HepG2 (cell line): ENCODE measurements around the gene IPCEF1. TPM values are rescaled to one million over a fixed set of nuclear protein-coding genes. Genes with fewer than 3 reads are reported as not detected.

Experiments used
- ATAC-seq: fragments of 200-7000 bp; cut with Tn5 transposase; 3 replicates; pipeline ENCODE4 v1.9.1; 2020; ENCODE audit warnings: mild to moderate bottlenecking, moderate library complexity
- BruUV-seq: library from RNA; stranded (reverse); fragments of 400-500 nt; replicated peaks from 2 replicates; lab custom pipeline; 2021; lab: Mats Ljungman, UMichigan
- CTCF ChIA-PET: fragments of 300-600 bp; formaldehyde crosslinking; extraction: SDS; loops from one replicate; lab custom pipeline; 2021; ENCODE audit warnings: low total read pairs, inconsistent platforms, low intra/inter-chr PET ratio; lab: Yijun Ruan, JAX
- POLR2A ChIA-PET: fragments of 350-600 bp; sonication (Branson Sonifier 250); formaldehyde crosslinking; loops from one replicate; lab custom pipeline; 2020; ENCODE audit warnings: antibody characterized with exemption, inconsistent platforms; lab: Yijun Ruan, JAX
- DNase-seq: peaks from one replicate; pipeline ENCODE4 v3.0.0-alpha.2; 2015; ENCODE audit warnings: low spot score
- FAIRE-seq: peaks from 3 replicates; lab custom pipeline; 2011; peaks lifted over from hg19 to GRCh38; lab: Jason Lieb, UNC
- H2AFZ ChIP-seq: one replicate; pipeline ENCODE4 v1.6.1; 2011; ENCODE audit warnings: low read length, inconsistent platforms
- H3K27ac ChIP-seq: fragments of 300-600 bp; 3 replicates; pipeline ENCODE4 v1.8.0; 2011; ENCODE audit warnings: mixed run types, mild to moderate bottlenecking, mixed read lengths, low read length, inconsistent platforms; ENCODE audit not compliant: insufficient read depth; ENCODE audit errors: extremely low read length
- H3K27me3 ChIP-seq, 2 experiments: fragments of 200-600 bp in 1 of 2; 2 replicates in 1 of 2; 3 replicates in 1 of 2; pipeline versions ENCODE4 v1.6.0 to v1.8.0; 2011; ENCODE audit warnings: low read length in 2 of 2, mild to moderate bottlenecking in 2 of 2, moderate library complexity in 2 of 2, inconsistent platforms in 1 of 2; ENCODE audit not compliant: insufficient read depth in 2 of 2, control insufficient read depth in 1 of 2
- H3K36me3 ChIP-seq, 2 experiments: fragments of 200-600 bp in 1 of 2; replicated peaks in 1 of 2; 2 replicates in 1 of 2; 3 replicates in 1 of 2; pipeline versions ENCODE4 v1.5.1 to v1.8.0; 2011; ENCODE audit warnings: low read length in 2 of 2, inconsistent platforms in 1 of 2; ENCODE audit not compliant: insufficient read depth in 2 of 2, control insufficient read depth in 1 of 2
- H3K4me1 ChIP-seq: 2 replicates; pipeline ENCODE4 v1.5.1; 2012; ENCODE audit warnings: low read length, inconsistent platforms; ENCODE audit not compliant: insufficient read depth
- H3K4me2 ChIP-seq: 2 replicates; pipeline ENCODE4 v1.6.0; 2011; ENCODE audit warnings: low read depth, low read length, inconsistent platforms
- H3K4me3 ChIP-seq, 3 experiments: fragments of 200-600 bp in 1 of 3; sonication (generic), shearing (Covaris generic) in 1 of 3; replicated peaks in 1 of 3; 2 replicates each; pipeline ENCODE4 v1.5.1; 2011 to 2016; ENCODE audit warnings: low read length in 3 of 3, inconsistent platforms in 2 of 3, low read depth in 2 of 3, mild to moderate bottlenecking in 2 of 3, control low read depth in 1 of 3, mixed read lengths in 1 of 3; ENCODE audit not compliant: insufficient read depth in 1 of 3
- H3K79me2 ChIP-seq: one replicate; pipeline ENCODE4 v1.6.1; 2011; ENCODE audit warnings: low read length, inconsistent platforms; ENCODE audit not compliant: insufficient read depth
- H3K9ac ChIP-seq: 2 replicates; pipeline ENCODE4 v1.6.0; 2011; ENCODE audit warnings: mild to moderate bottlenecking, low read depth, low read length, inconsistent platforms; ENCODE audit not compliant: insufficient read depth
- H3K9me3 ChIP-seq: 2 replicates; pipeline ENCODE4 v1.5.1; 2012; ENCODE audit warnings: mild to moderate bottlenecking, low read length
- H4K20me1 ChIP-seq: 2 replicates; pipeline ENCODE4 v1.6.0; 2011; ENCODE audit warnings: inconsistent platforms, mild to moderate bottlenecking, low read length, moderate library complexity; ENCODE audit not compliant: insufficient read depth
- ARID3A ChIP-seq: IDR thresholded peaks from 2 replicates; pipeline ENCODE4 v1.6.1; 2012; ENCODE audit warnings: low read depth, low read length, improper control_type of control experiment
- CCAR2 ChIP-seq: fragments of 200-400 bp; formaldehyde crosslinking; optimal IDR thresholded peaks from 2 replicates; pipeline ENCODE3; 2018; ENCODE audit warnings: low read depth, mild to moderate bottlenecking, low read length, moderate library complexity
- FIP1L1 ChIP-seq: fragments of 200-400 bp; formaldehyde crosslinking; IDR thresholded peaks from 2 replicates; pipeline ENCODE4 v1.6.1; 2018; ENCODE audit warnings: low read depth, mild to moderate bottlenecking, low read length, moderate library complexity, borderline replicate concordance; ENCODE audit not compliant: insufficient read depth
- HINFP ChIP-seq: sonication (generic); formaldehyde crosslinking; IDR thresholded peaks from 2 replicates; pipeline ENCODE4 v1.4.0; 2020; ENCODE audit warnings: low read depth, mild to moderate bottlenecking, missing genetic modification reagents
- KAT8 ChIP-seq: IDR thresholded peaks from 2 replicates; pipeline ENCODE4 v1.6.1; 2016; ENCODE audit warnings: missing genetic modification reagents, missing compliant biosample characterization
- KLF6 ChIP-seq: IDR thresholded peaks from 2 replicates; pipeline ENCODE4 v1.8.0; 2016; ENCODE audit warnings: missing biosample characterization, missing genetic modification reagents
- PTBP1 ChIP-seq: fragments of 200-400 bp; formaldehyde crosslinking; IDR thresholded peaks from 2 replicates; pipeline ENCODE4 v1.6.1; 2018; ENCODE audit warnings: low read length, low read depth; ENCODE audit not compliant: poor library complexity, severe bottlenecking
- TCF7L2 ChIP-seq: IDR thresholded peaks from 2 replicates; pipeline ENCODE4 v1.6.1; 2011; ENCODE audit warnings: mild to moderate bottlenecking, low read depth, low read length, moderate library complexity
- TSC22D2 ChIP-seq: sonication (generic); formaldehyde crosslinking; IDR thresholded peaks from 2 replicates; pipeline ENCODE4 v1.5.1; 2020; ENCODE audit warnings: missing genetic modification reagents, mild to moderate bottlenecking, borderline replicate concordance
- ZBTB10 ChIP-seq: sonication (generic); formaldehyde crosslinking; IDR thresholded peaks from 2 replicates; pipeline ENCODE4 v1.4.0; 2020; ENCODE audit warnings: missing genetic modification reagents, borderline replicate concordance
- ZBTB33 ChIP-seq: sonication (generic); formaldehyde crosslinking; IDR thresholded peaks from 2 replicates; pipeline ENCODE4 v1.4.0; 2020; ENCODE audit warnings: missing genetic modification reagents
- ZNF496 ChIP-seq: sonication (generic); formaldehyde crosslinking; IDR thresholded peaks from 2 replicates; pipeline ENCODE4 v1.8.1; 2023; ENCODE audit warnings: mild to moderate bottlenecking, moderate library complexity, missing genetic modification reagents; ENCODE audit not compliant: insufficient replicate concordance
- ZNF777 ChIP-seq: sonication (generic); formaldehyde crosslinking; IDR thresholded peaks from 2 replicates; pipeline ENCODE4 v1.4.0; 2020; ENCODE audit warnings: missing genetic modification reagents
- ZNF800 ChIP-seq: sonication (generic); formaldehyde crosslinking; IDR thresholded peaks from 2 replicates; pipeline ENCODE4 v1.4.0; 2020; ENCODE audit warnings: missing genetic modification reagents
- ZSCAN25 ChIP-seq: sonication (generic); formaldehyde crosslinking; IDR thresholded peaks from 2 replicates; pipeline ENCODE4 v1.8.0; 2022; ENCODE audit warnings: mild to moderate bottlenecking, missing genetic modification reagents
- WGBS: methylation state at CpG from one replicate; pipeline ENCODE4 v1.1.6; 2017; ENCODE audit warnings: low lambda C conversion rate; 5-methylcytosine and 5-hydroxymethylcytosine counted together
- in situ Hi-C: cut with HindIII; loops from 2 replicates; pipeline ENCODE4 v1.10.0; 2017; ENCODE audit warnings: low pct_unique_long_range_greater_than_20kb; ENCODE audit not compliant: extremely low pct_ligation_motif_present
- intact Hi-C: fragments of 100-400 bp; cut with micrococcal nuclease; formaldehyde crosslinking; loops from one replicate; pipeline ENCODE4 v1.10.0; 2022; ENCODE audit not compliant: unreplicated experiment
- polyA plus RNA-seq, 8 experiments: library from polyadenylated mRNA; depleted of rRNA in 3 of 8; stranded (reverse) in 7 of 8; unstranded in 1 of 8; fragments of >200 nt; fragmentation: Illumina TruSeq in 4 of 8; extraction: Trizol in 4 of 8; gene quantifications; 2 replicates each; pipeline versions ENCODE4 v1.2.1 to v1.2.3, GENCODE V29; 2011 to 2016; ENCODE audit warnings: low read depth in 4 of 8, missing spikeins in 1 of 8, mixed read lengths in 1 of 8; ENCODE audit not compliant: insufficient read depth in 1 of 8
- total RNA-seq, 5 experiments: library from RNA; depleted of rRNA; stranded (reverse); fragments of >200 nt; fragmentation: Illumina TruSeq; extraction: Trizol; gene quantifications; 2 replicates each; pipeline ENCODE4 v1.2.3, GENCODE V29; 2016; ENCODE audit warnings: low read depth in 1 of 5

IPCEF1 gene
- total and polyA plus RNA-seq, 2 of the 13 experiments (the other 11 are each of a cell fraction or from before 2014, with no cell fraction given): 0.03 TPM; not detected in 1

GRCh38 chr6:154381548-154381947 lies 24.9 kb upstream of the IPCEF1 start:
- intact Hi-C loops: no loop called here
- in situ Hi-C loops: no loop called here
- no peaks in the 10 kb centered on the region for H3K79me2 ChIP-seq
- no peaks in the 10 kb centered on the region for H4K20me1 ChIP-seq
- no peak overlapping the region for H3K4me3 ChIP-seq
- H3K27ac ChIP-seq: no peak overlapping the region
- WGBS: 77% methylated on average over 4 of the region's 4 CpGs
- no peak for DNase-seq
- no peaks in the 10 kb centered on the region for H3K9me3 ChIP-seq
- no TSS peak for BruUV-seq
- H3K4me2 ChIP-seq: no peak overlapping the region
- no peaks in the 10 kb centered on the region for H3K27me3 ChIP-seq
- peaks cover 1% of the 10 kb centered on the region for H3K4me1 ChIP-seq
- ATAC-seq: no peak
- ChIA-PET POLR2A (interaction anchor here (0.5 kb wide), 1 partner anchor 167 kb away, joined by 3 read pairs; no protein-coding TSS in a partner anchor), CTCF (no interaction called here)
- no peak for FAIRE-seq
- H3K9ac ChIP-seq: no peak overlapping the region
- H3K36me3 ChIP-seq: no peaks in the 10 kb centered on the region
- H2AFZ ChIP-seq: no peak overlapping the region
- TF ChIP-seq ARID3A (no peak), HINFP (CRISPR knock-in tag) (no peak), ZNF496 (CRISPR knock-in tag) (no peak), CCAR2 (no peak), PTBP1 (no peak), TCF7L2 (no peak), KLF6 (no peak), ZBTB10 (no peak), ZNF777 (CRISPR knock-in tag) (no peak), KAT8 (CRISPR knock-in tag) (no peak), ZSCAN25 (CRISPR knock-in tag) (no peak), ZBTB33 (CRISPR knock-in tag) (no peak), ZNF800 (CRISPR knock-in tag) (no peak), TSC22D2 (CRISPR knock-in tag) (no peak), FIP1L1 (no peak)
